Liver (tissue), 3 donors: ENCODE measurements around the gene NUP93.

Source experiments
- CTCF ChIP-seq: fragments of 150-350 bp; IDR thresholded peaks from 2 replicates; pipeline ENCODE4 v1.5.1; 2017; ENCODE audit warnings: improper control_type of control experiment, low read depth, low read length; ENCODE audit not compliant: missing input control
- HNF4A ChIP-seq, 2 donors: conservative IDR thresholded peaks; 2 replicates each; pipeline ENCODE4 v1.6.1; 2016; ENCODE audit warnings: antibody characterized with exemption in 2 of 2, mild to moderate bottlenecking in 2 of 2
- MAX ChIP-seq: IDR thresholded peaks from 2 replicates; pipeline ENCODE4 v1.6.1; 2016; ENCODE audit warnings: antibody characterized with exemption
- RAD21 ChIP-seq, 2 donors: IDR thresholded peaks; 2 replicates each; pipeline ENCODE4 v1.6.1; 2016; ENCODE audit warnings: antibody characterized with exemption in 2 of 2, mild to moderate bottlenecking in 2 of 2
- RXRA ChIP-seq, 2 donors: IDR thresholded peaks; 2 replicates each; pipeline ENCODE4 v1.6.1; 2017 to 2018; ENCODE audit warnings: antibody characterized with exemption in 2 of 2, mild to moderate bottlenecking in 1 of 2
- SP1 ChIP-seq: IDR thresholded peaks from 2 replicates; pipeline ENCODE4 v1.6.1; 2018; ENCODE audit warnings: antibody characterized with exemption, mild to moderate bottlenecking
- YY1 ChIP-seq: IDR thresholded peaks from 2 replicates; pipeline ENCODE4 v1.6.1; 2016; ENCODE audit warnings: antibody characterized with exemption, mild to moderate bottlenecking
- ZBTB33 ChIP-seq: IDR thresholded peaks from 2 replicates; pipeline ENCODE4 v1.6.1; 2016; ENCODE audit warnings: antibody characterized with exemption
- donor health status: healthy.
- donor health status: healthy.

GRCh38 chr16:56722200-56722842 is 7.6 kb upstream of the NUP93 start:
- TF ChIP-seq CTCF, result no peak
- TF ChIP-seq YY1, result no peak
- no peak for TF ChIP-seq HNF4A (conservative IDR thresholded peaks at IDR 0.05)
- no peak for TF ChIP-seq RAD21 (IDR thresholded peaks at IDR 0.05)
- no peak for TF ChIP-seq MAX
- no peak for TF ChIP-seq RXRA (IDR thresholded peaks at IDR 0.05)
- no peak for TF ChIP-seq SP1
- no peak for TF ChIP-seq ZBTB33
